Measurements from ENCODE around the gene C2orf72.

Gene C2orf72

DNA sequence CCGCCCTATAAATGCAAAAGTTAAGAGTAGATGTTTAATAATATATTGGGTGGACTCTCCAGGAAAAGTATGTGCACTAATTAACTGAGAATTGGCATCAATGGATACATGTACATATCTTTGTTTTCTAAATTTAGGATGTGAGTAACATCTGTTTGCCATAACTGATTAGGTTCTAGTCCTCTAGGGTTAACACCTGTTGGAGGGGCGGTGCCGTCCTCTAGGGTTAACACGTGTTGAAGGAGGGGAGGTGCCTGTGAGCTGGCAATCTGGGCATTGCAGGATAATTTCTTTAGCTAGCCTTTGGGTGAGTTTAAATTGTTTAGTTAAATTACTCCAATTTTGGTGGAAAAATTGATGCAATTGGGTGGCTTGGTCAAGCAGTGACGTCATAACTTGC, 56.6 kb downstream of the C2orf72 start:
- DNase-seq: no peak

- no peak for DNase-seq
Measured at GRCh38 chr2:231094736-231095346, 57.5 kb downstream of the C2orf72 start.

Measured in retina (tissue), 1 donor.